ENCODE results near the gene SIMC1. TPM values are rescaled to one million over a fixed set of nuclear protein-coding genes. Genes with fewer than 3 reads are reported as not detected.
"Not testable (repeated sequence)": the region's sequence is repeated elsewhere in the genome, so short reads cannot be mapped to it uniquely, and the experiment has no call there.

Gene SIMC1
- total RNA-seq, 2 experiments from 2014 or later = 26.1 to 29.2 TPM

DNA sequence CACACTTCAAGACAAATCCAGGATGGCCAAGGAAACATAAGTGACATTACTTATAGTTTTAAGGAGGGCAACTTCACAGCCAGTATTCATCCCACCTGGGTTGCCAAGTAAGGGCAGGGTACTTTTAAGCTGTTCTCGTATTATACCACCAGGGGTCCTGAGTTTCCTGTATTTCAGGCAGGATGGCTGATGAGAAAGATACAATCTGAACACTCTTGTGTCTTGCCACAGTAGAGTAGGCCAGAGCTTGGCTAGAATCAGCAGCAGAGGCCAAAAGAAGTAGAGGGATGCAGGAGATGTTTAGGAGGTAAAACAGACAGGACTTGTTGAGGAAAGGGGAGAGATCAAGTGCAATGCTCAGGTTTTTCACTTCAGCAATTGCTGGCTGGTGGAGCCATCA is 3.1 kb upstream of the SIMC1 start:
- H3K27me3 Mint-ChIP-seq; H3K4me3 Mint-ChIP-seq; H3K9me3 Mint-ChIP-seq; POLR2A ChIA-PET; H3K27ac Mint-ChIP-seq; H3K36me3 Mint-ChIP-seq (ENCODE audit: low read depth): not testable (repeated sequence)
- peaks cover 11% of the 10 kb centered on the region for H3K4me1 Mint-ChIP-seq
- DNase-seq = peak; percentile 23
- CTCF ChIA-PET = interaction anchor here (0.6 kb wide), 1 partner anchor 153 kb away, joined by 3 read pairs; the partner anchor contains the start of genes HIGD2A and NOP16

DNA sequence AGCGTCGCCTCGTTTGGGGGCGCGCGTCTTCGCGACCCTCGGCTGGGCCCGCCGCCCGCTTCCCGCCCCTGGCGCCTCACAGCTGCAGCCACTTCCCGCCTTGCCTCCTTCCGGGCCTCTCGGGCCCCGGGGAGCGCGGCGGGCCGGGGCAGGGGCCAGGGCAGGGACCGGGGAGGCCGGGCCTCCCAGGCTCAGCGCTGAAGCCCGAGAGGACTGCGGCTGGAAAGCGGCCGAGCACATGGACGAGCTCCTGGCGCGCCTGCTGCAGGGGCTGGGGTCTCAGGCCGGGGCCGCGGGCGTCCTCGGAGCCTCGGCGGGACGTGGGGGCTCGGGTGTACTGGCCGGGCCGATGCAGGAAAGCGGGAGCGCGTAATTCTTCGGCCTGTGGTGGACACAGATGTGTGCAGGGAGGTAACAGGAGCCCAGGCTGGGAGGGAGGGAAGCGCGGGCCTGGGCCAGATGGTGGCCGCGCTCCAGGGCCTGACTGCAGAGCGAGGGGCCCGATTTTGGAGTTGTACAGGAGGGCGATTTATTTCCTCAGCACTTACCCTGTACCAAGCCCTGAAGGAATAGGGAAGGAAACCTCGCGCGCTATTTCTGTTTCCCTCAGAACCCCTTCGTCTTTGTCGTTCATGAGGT is 540 bp downstream of the SIMC1 start:
- H3K27me3 Mint-ChIP-seq; CTCF ChIA-PET; H3K27ac Mint-ChIP-seq; H3K36me3 Mint-ChIP-seq (ENCODE audit: low read depth); H3K9me3 Mint-ChIP-seq; H3K4me3 Mint-ChIP-seq; DNase-seq; POLR2A ChIA-PET: not testable (repeated sequence)
- H3K4me1 Mint-ChIP-seq = peaks cover 11% of the 10 kb centered on the region

- POLR2A ChIA-PET = not testable (repeated sequence)
These were observed 1.1 kb downstream of the SIMC1 start for GRCh38 chr5:176239304-176239703.

DNA sequence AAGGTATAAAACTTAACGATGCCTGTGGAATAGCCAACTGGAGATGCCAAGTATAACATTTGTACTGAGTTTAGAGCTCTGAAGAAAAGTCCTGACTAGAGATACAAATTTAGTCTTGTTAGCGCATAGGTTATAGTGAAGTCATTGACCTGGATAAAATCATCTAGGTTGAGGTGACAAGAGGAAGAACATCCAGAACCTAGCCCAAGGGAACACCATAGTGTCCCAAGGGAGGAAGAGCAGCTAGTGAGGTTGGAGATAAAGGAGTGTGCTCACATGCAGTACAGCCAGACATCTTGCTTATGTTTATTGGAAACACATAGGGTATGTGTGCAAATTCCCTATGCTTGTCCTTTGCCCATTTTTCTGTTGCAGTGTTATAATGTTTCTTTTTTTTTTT is 6.1 kb downstream of the SIMC1 start:
- H3K27me3 Mint-ChIP-seq; H3K4me1 Mint-ChIP-seq; POLR2A ChIA-PET; H3K27ac Mint-ChIP-seq; H3K9me3 Mint-ChIP-seq; CTCF ChIA-PET; DNase-seq; H3K36me3 Mint-ChIP-seq (ENCODE audit: low read depth); H3K4me3 Mint-ChIP-seq: not testable (repeated sequence)

More at GRCh38 chr5:176239304-176239703, 1.1 kb downstream of the SIMC1 start:
- H3K36me3 Mint-ChIP-seq (ENCODE audit: low read depth); H3K27ac Mint-ChIP-seq; H3K4me3 Mint-ChIP-seq; CTCF ChIA-PET; DNase-seq; H3K27me3 Mint-ChIP-seq; H3K9me3 Mint-ChIP-seq: not testable (repeated sequence)
- peaks cover 12% of the 10 kb centered on the region for H3K4me1 Mint-ChIP-seq

DNA sequence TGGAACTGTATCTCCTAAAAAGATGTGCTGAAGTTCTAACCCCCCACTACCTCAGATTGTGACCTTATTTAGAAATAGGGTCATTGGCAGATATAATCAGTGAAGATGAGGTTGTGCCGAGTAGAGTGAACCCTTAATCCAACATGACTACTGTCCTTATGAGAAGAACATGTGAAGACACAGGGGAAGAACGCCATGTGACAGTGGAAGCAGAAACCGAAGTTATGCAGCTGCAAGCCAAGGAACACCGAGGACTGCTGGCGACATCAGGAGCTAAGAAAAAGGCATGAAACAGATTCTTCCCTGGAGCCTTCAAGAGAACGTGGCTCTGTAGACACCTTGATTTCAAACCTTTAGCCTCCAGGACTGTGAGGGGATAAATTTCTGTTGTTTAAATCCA is 6.8 kb downstream of the SIMC1 start:
- H3K4me1 Mint-ChIP-seq; CTCF ChIA-PET; H3K27ac Mint-ChIP-seq; H3K27me3 Mint-ChIP-seq; H3K36me3 Mint-ChIP-seq (ENCODE audit: low read depth); DNase-seq; H3K4me3 Mint-ChIP-seq; POLR2A ChIA-PET; H3K9me3 Mint-ChIP-seq: not testable (repeated sequence)

DNA sequence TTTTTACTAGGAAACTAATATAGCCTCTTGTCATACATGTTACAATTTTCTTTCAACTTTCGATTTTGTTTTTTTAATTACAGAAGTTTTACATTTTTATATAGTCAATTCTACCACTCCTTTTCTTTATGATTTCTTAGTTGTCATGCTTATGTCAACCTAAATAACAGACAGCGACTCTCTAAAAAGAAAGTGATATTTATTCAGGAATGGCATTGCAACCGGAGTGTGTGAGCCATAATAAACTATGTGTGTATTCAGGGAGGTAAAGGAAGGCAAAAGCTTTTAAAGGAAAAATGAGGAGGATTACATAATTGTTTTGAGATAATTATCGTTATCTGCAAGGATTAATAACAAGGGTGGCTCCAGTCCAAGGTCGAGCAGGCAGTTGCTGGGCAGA is 7.3 kb downstream of the SIMC1 start:
- CTCF ChIA-PET; H3K27ac Mint-ChIP-seq; H3K4me3 Mint-ChIP-seq; POLR2A ChIA-PET; H3K36me3 Mint-ChIP-seq (ENCODE audit: low read depth); DNase-seq; H3K4me1 Mint-ChIP-seq; H3K9me3 Mint-ChIP-seq; H3K27me3 Mint-ChIP-seq: not testable (repeated sequence)

- H3K36me3 Mint-ChIP-seq (ENCODE audit: low read depth); POLR2A ChIA-PET: not testable (repeated sequence)
These were observed 12.5 kb downstream of the SIMC1 start for GRCh38 chr5:176250691-176251090.

GRCh38 chr5:176252171-176252570 is 13.9 kb downstream of the SIMC1 start:
- H3K4me1 Mint-ChIP-seq; CTCF ChIA-PET; H3K36me3 Mint-ChIP-seq (ENCODE audit: low read depth); H3K4me3 Mint-ChIP-seq; H3K9me3 Mint-ChIP-seq; H3K27ac Mint-ChIP-seq; DNase-seq; POLR2A ChIA-PET; H3K27me3 Mint-ChIP-seq: not testable (repeated sequence)

More at GRCh38 chr5:176250691-176251090, 12.5 kb downstream of the SIMC1 start:
- H3K4me3 Mint-ChIP-seq, H3K9me3 Mint-ChIP-seq, DNase-seq, CTCF ChIA-PET, H3K4me1 Mint-ChIP-seq, H3K27ac Mint-ChIP-seq, H3K27me3 Mint-ChIP-seq: not testable (repeated sequence)

GRCh38 chr5:176253370-176254065 is 15.3 kb downstream of the SIMC1 start:
- CTCF ChIA-PET; H3K27ac Mint-ChIP-seq; H3K36me3 Mint-ChIP-seq (ENCODE audit: low read depth); H3K27me3 Mint-ChIP-seq; DNase-seq; POLR2A ChIA-PET; H3K4me3 Mint-ChIP-seq; H3K9me3 Mint-ChIP-seq; H3K4me1 Mint-ChIP-seq: not testable (repeated sequence)

- H3K4me1 Mint-ChIP-seq; DNase-seq; CTCF ChIA-PET; POLR2A ChIA-PET; H3K27ac Mint-ChIP-seq; H3K27me3 Mint-ChIP-seq; H3K4me3 Mint-ChIP-seq; H3K9me3 Mint-ChIP-seq; H3K36me3 Mint-ChIP-seq (ENCODE audit: low read depth): not testable (repeated sequence)
These were observed 15.8 kb downstream of the SIMC1 start for GRCh38 chr5:176254066-176254393.

GRCh38 chr5:176257871-176258505 is 19.8 kb downstream of the SIMC1 start:
- H3K9me3 Mint-ChIP-seq = not testable (repeated sequence)

GRCh38 chr5:176260682-176261081 is 22.5 kb downstream of the SIMC1 start:
- CTCF ChIA-PET, H3K27ac Mint-ChIP-seq, POLR2A ChIA-PET, H3K4me3 Mint-ChIP-seq, H3K4me1 Mint-ChIP-seq, H3K27me3 Mint-ChIP-seq, DNase-seq, H3K9me3 Mint-ChIP-seq: not testable (repeated sequence)
- peaks cover 27% of the 10 kb centered on the region for H3K36me3 Mint-ChIP-seq (ENCODE audit: low read depth)

More at GRCh38 chr5:176257871-176258505, 19.8 kb downstream of the SIMC1 start:
- H3K27ac Mint-ChIP-seq; H3K36me3 Mint-ChIP-seq (ENCODE audit: low read depth); H3K4me1 Mint-ChIP-seq; DNase-seq; CTCF ChIA-PET; H3K27me3 Mint-ChIP-seq; POLR2A ChIA-PET; H3K4me3 Mint-ChIP-seq: not testable (repeated sequence)

GRCh38 chr5:176266448-176266847 is 28.2 kb downstream of the SIMC1 start:
- DNase-seq, H3K27ac Mint-ChIP-seq, H3K27me3 Mint-ChIP-seq, H3K9me3 Mint-ChIP-seq, POLR2A ChIA-PET, CTCF ChIA-PET, H3K4me3 Mint-ChIP-seq, H3K4me1 Mint-ChIP-seq: not testable (repeated sequence)
- peaks cover 27% of the 10 kb centered on the region for H3K36me3 Mint-ChIP-seq (ENCODE audit: low read depth)

- H3K4me3 Mint-ChIP-seq, H3K27ac Mint-ChIP-seq, H3K4me1 Mint-ChIP-seq, CTCF ChIA-PET, DNase-seq, H3K9me3 Mint-ChIP-seq, POLR2A ChIA-PET, H3K27me3 Mint-ChIP-seq: not testable (repeated sequence)
- H3K36me3 Mint-ChIP-seq (ENCODE audit: low read depth) = peaks cover 10% of the 10 kb centered on the region
These were observed 50.8 kb downstream of the SIMC1 start for GRCh38 chr5:176289018-176289417.

All from activated CD4-positive, alpha-beta memory T cell treated with anti-CD3 and anti-CD28 coated beads, Interleukin-2, amount 10 ng/mL, durations not matched to agents 7 days and 5 days (primary cell).